Heart right ventricle (tissue), 16 donors: ENCODE measurements around the gene CCDC8. TPM values are rescaled to one million over a fixed set of nuclear protein-coding genes. Genes with fewer than 3 reads are reported as not detected.

ENCODE experiments used
- ATAC-seq, 8 donors: fragments of 200-7000 bp; cut with Tn5 transposase; one replicate each; pipeline ENCODE4 v1.9.1; 2020; ENCODE audit warnings: mild to moderate bottlenecking in 8 of 8, moderate library complexity in 8 of 8, moderate number of reproducible peaks in 1 of 8
- DNase-seq, 2 donors: peaks; one replicate each; pipeline ENCODE4 v3.0.0-alpha.2; 2020
- H3K27ac ChIP-seq, 10 donors: fragments of 200-600 bp; sonication (generic) in 2 of 10; one replicate each; pipeline versions ENCODE4 v1.5.0 to v1.8.0; 2020 to 2022; ENCODE audit warnings: mild to moderate bottlenecking in 3 of 10
- H3K27me3 ChIP-seq, 7 donors: fragments of 200-600 bp; one replicate each; pipeline ENCODE4 v1.8.0; 2021 to 2022; ENCODE audit warnings: mild to moderate bottlenecking in 2 of 7
- H3K36me3 ChIP-seq, 9 donors: fragments of 200-600 bp; sonication (generic) in 1 of 9; one replicate each; pipeline versions ENCODE4 v1.5.0 to v1.8.0; 2020 to 2022; ENCODE audit warnings: mild to moderate bottlenecking in 2 of 9
- H3K4me1 ChIP-seq, 9 donors: fragments of 200-600 bp; sonication (generic) in 1 of 9; one replicate each; pipeline versions ENCODE4 v1.5.0 to v1.8.0; 2020 to 2022; ENCODE audit warnings: mild to moderate bottlenecking in 4 of 9
- H3K4me3 ChIP-seq, 10 donors: fragments of 200-600 bp; sonication (generic) in 2 of 10; one replicate each; pipeline versions ENCODE4 v1.5.0 to v1.8.0; 2020 to 2022; ENCODE audit warnings: mild to moderate bottlenecking in 7 of 10, moderate library complexity in 2 of 10
- H3K9me3 ChIP-seq, 11 donors: fragments of 200-600 bp in 10 of 11; sonication (generic) in 2 of 11; one replicate each; pipeline versions ENCODE4 v1.5.0 to v1.8.0; 2013 to 2022; ENCODE audit warnings: mild to moderate bottlenecking in 2 of 11, control low read depth in 1 of 11, moderate library complexity in 1 of 11
- CTCF ChIP-seq, 9 donors: fragments of 200-600 bp; sonication (generic) in 2 of 9; IDR thresholded peaks; one replicate each; pipeline versions ENCODE4 v1.5.0 to v1.8.0; 2021 to 2022; ENCODE audit warnings: antibody characterized with exemption in 9 of 9, mild to moderate bottlenecking in 5 of 9, moderate library complexity in 1 of 9
- WGBS, 2 donors: extraction: QIAGEN DNeasy Blood & Tissue Kit; methylation state at CpG; one replicate each; pipeline ENCODE4 v1.1.7; 2013; ENCODE audit warnings: inconsistent platforms in 1 of 2; 5-methylcytosine and 5-hydroxymethylcytosine counted together
- intact Hi-C, 10 donors: fragments of 100-400 bp; cut with DNase I; formaldehyde crosslinking; loops; one replicate each; pipeline versions ENCODE4 v1.11.1 to v1.14.2; 2022
- polyA plus RNA-seq, 2 donors: library from polyadenylated mRNA; stranded (reverse); fragments of 200-250 nt; gene quantifications; one replicate each; pipeline ENCODE4 v1.2.3, GENCODE V29; 2013
- total RNA-seq, 10 donors: library from RNA; stranded (reverse); fragmentation: NEBNext Ultra II Directional in 3 of 10; extraction: Animal tissue kit (Norgen Biotek cat#: 25700) in 3 of 10; gene quantifications; one replicate each; pipeline versions ENCODE4 v1.2.1 to v1.2.4, GENCODE V29; 2021 to 2023
- donor health status: Arrhythmogenic right ventricular cardiomyopathy.
- donor health status: ischemic (EF 13 %, LVEDD 7.1; RV severe dilation, severe dysfunction).
- donor health status: healthy with polysubstance abuse.
- donor health status: DM: no; HTN: yes; CAD: no.
- donor health status: DM: no; HTN: no; CAD: no.
- donor health status: ischemic (EF 25% LVEDD 6.9; RV normal size, moderate dysfunction).
- donor health status: ischemic (EF 25% LVEDD 5.7; RV mildly dilated, moderate dysfunction).
- donor health status: healthy.
- donor health status: DM: yes; HTN: yes; CAD: no.
- donor health status: Ischemic cardiomyopathy.
- donor health status: ischemic (EF 35%, LVEDD 5.7; RV mildly dilated, moderate dysfunction).
- donor health status: nonischemic (EF 11% LVEDD 7.7; RV severe dilation, severe dysfunction).
- donor health status: DM: yes; HTN: yes; CAD: no.
- donor health status: PGD.
- donor health status: ischemic (EF 29% LVEDD 5.4; RV normal size, mild dysfunction).
- donor health status: nonischemic (EF 23%, LVEDD 6.1; RV moderate dilation, normal function).

Gene CCDC8
- total and polyA plus RNA-seq, 12 donors = 14.4 to 37.3 (median 28.1) TPM

- intact Hi-C loops = no loop called here
- 63 to 90% methylated on average over 2 of the region's 2 CpGs for WGBS, 2 donors
- peaks cover 0 to 20% (median 0%) of the 10 kb centered on the region in 7 donors for H3K27me3 ChIP-seq
- no peaks in the 10 kb centered on the region for H3K9me3 ChIP-seq
- ATAC-seq (no peak), DNase-seq (no peak)
- H3K4me3 ChIP-seq = no peak overlapping the region
- H3K4me1 ChIP-seq = no peaks in the 10 kb centered on the region
- H3K27ac ChIP-seq = no peak overlapping the region
- no peak for TF ChIP-seq CTCF (IDR thresholded peaks at IDR 0.05)
- H3K36me3 ChIP-seq = no peaks in the 10 kb centered on the region
These were observed 46.7 kb upstream of the CCDC8 start for GRCh38 chr19:46460055-46460454.

- DNase-seq (no peak), ATAC-seq (no peak)
- Histone ChIP-seq H3K4me3 (no peak overlapping the region), H3K4me1 (no peaks in the 10 kb centered on the region), H3K27ac (no peak overlapping the region), H3K27me3 (peaks cover 0 to 20% (median 0%) of the 10 kb centered on the region in 7 donors), H3K36me3 (no peaks in the 10 kb centered on the region), H3K9me3 (no peaks in the 10 kb centered on the region)
- WGBS, 2 donors = 91 to 97% methylated on average over 5 of the region's 5 CpGs
- intact Hi-C loops = no loop called here
- TF ChIP-seq CTCF (IDR thresholded peaks at IDR 0.05) = no peak
These were observed 43.6 kb upstream of the CCDC8 start for GRCh38 chr19:46456930-46457329.

GRCh38 chr19:46454244-46454643, 40.9 kb upstream of the CCDC8 start:
- peaks cover 0 to 11% (median 0%) of the 10 kb centered on the region in 11 donors for H3K9me3 ChIP-seq
- H3K4me1 ChIP-seq = peaks cover 0 to 12% (median 0%) of the 10 kb centered on the region in 9 donors
- DNase-seq (no peak), ATAC-seq (no peak)
- H3K36me3 ChIP-seq = no peaks in the 10 kb centered on the region
- H3K27me3 ChIP-seq = peaks cover 0 to 20% (median 0%) of the 10 kb centered on the region in 7 donors
- intact Hi-C loops = no loop called here
- WGBS, 2 donors = 68 to 78% methylated on average over 3 of the region's 3 CpGs
- TF ChIP-seq CTCF (IDR thresholded peaks at IDR 0.05) = no peak
- no peak overlapping the region for H3K27ac ChIP-seq
- H3K4me3 ChIP-seq = no peak overlapping the region

- Histone ChIP-seq H3K27me3 (peaks cover 0 to 20% (median 0%) of the 10 kb centered on the region in 7 donors), H3K9me3 (peaks cover 0 to 12% (median 0%) of the 10 kb centered on the region in 11 donors), H3K4me3 (no peak overlapping the region), H3K4me1 (peaks cover 0 to 12% (median 0%) of the 10 kb centered on the region in 9 donors), H3K36me3 (no peaks in the 10 kb centered on the region), H3K27ac (no peak overlapping the region)
- no peak for TF ChIP-seq CTCF (IDR thresholded peaks at IDR 0.05)
- intact Hi-C loops = no loop called here
- DNase-seq (no peak), ATAC-seq (no peak)
- WGBS, 2 donors = 86 to 89% methylated on average over 6 of the region's 6 CpGs
These were observed 40.3 kb upstream of the CCDC8 start for GRCh38 chr19:46453661-46454060.
